Ecto neural progenitor cell (in vitro differentiated cells): ENCODE results near the gene CIC.

Experiments
- DNase-seq: peaks from one replicate; pipeline ENCODE4 v3.0.0-alpha.2; 2018; ENCODE audit warnings: low spot score

Gene CIC

GRCh38 chr19:42268704-42269477 lies at the start of gene CIC:
Gene CIC, plus strand, starts transcription at chr19:42269252. Its CDS starts 2,532 bp downstream, at chr19:42271784.
- peak; percentile 99 for DNase-seq

GRCh38 chr19:42219812-42220750 lies 49.0 kb upstream of the CIC start, which contains the start of gene ZNF526:
Gene ZNF526, plus strand, starts transcription at chr19:42220312. Its CDS starts 4,092 bp downstream, at chr19:42224404.
- peak; percentile 99 for DNase-seq

GRCh38 chr19:42220751-42221097 lies 48.3 kb upstream of the CIC start:
- no peak for DNase-seq

GRCh38 chr19:42224940-42225717 lies 43.9 kb upstream of the CIC start:
- DNase-seq = no peak

GRCh38 chr19:42225718-42226292 lies 43.2 kb upstream of the CIC start:
- no peak for DNase-seq

- no peak for DNase-seq
Observed at GRCh38 chr19:42226886-42227285, 42.2 kb upstream of the CIC start.

- DNase-seq = no peak
Observed at GRCh38 chr19:42228641-42229040, 40.4 kb upstream of the CIC start.

- no peak for DNase-seq
Observed at GRCh38 chr19:42229301-42229854, 39.7 kb upstream of the CIC start.

GRCh38 chr19:42229855-42230351 lies 39.1 kb upstream of the CIC start:
- no peak for DNase-seq

GRCh38 chr19:42230571-42230970 lies 38.5 kb upstream of the CIC start:
- no peak for DNase-seq

- DNase-seq = no peak
Observed at GRCh38 chr19:42232435-42232834, 36.6 kb upstream of the CIC start.

GRCh38 chr19:42233106-42233505 lies 35.9 kb upstream of the CIC start:
- DNase-seq = no peak

GRCh38 chr19:42233678-42234292 lies 35.3 kb upstream of the CIC start:
- no peak for DNase-seq

GRCh38 chr19:42234364-42234763 lies 34.7 kb upstream of the CIC start:
- DNase-seq = no peak

- no peak for DNase-seq
Observed at GRCh38 chr19:42235181-42235580, 33.9 kb upstream of the CIC start.

- DNase-seq = no peak
Observed at GRCh38 chr19:42239544-42240220, 29.4 kb upstream of the CIC start.

- DNase-seq = no peak
Observed at GRCh38 chr19:42241279-42241678, 27.8 kb upstream of the CIC start.

GRCh38 chr19:42242069-42242511 lies 27.0 kb upstream of the CIC start:
- DNase-seq = no peak

- peak; percentile 98 for DNase-seq
Observed at GRCh38 chr19:42242512-42243409, 26.3 kb upstream of the CIC start, which contains the start of gene GSK3A. Gene GSK3A, minus strand, starts transcription at chr19:42242602. Its CDS starts 137 bp downstream, at chr19:42242465.
